Eye (tissue), 1 donor: ENCODE measurements around the gene AIMP1.
"Not testable (repeated sequence)": the region's sequence is repeated elsewhere in the genome, so short reads cannot be mapped to it uniquely, and the experiment has no call there.

Source experiments
- DNase-seq: peaks from one replicate; pipeline ENCODE4 v3.0.0-alpha.2; 2015

The AIMP1 gene

GRCh38 chr4:106355193-106355592 lies 38.8 kb downstream of the AIMP1 start:
- DNase-seq, result no peak

GRCh38 chr4:106358899-106359298 lies 42.5 kb downstream of the AIMP1 start:
- DNase-seq, result no peak

DNA sequence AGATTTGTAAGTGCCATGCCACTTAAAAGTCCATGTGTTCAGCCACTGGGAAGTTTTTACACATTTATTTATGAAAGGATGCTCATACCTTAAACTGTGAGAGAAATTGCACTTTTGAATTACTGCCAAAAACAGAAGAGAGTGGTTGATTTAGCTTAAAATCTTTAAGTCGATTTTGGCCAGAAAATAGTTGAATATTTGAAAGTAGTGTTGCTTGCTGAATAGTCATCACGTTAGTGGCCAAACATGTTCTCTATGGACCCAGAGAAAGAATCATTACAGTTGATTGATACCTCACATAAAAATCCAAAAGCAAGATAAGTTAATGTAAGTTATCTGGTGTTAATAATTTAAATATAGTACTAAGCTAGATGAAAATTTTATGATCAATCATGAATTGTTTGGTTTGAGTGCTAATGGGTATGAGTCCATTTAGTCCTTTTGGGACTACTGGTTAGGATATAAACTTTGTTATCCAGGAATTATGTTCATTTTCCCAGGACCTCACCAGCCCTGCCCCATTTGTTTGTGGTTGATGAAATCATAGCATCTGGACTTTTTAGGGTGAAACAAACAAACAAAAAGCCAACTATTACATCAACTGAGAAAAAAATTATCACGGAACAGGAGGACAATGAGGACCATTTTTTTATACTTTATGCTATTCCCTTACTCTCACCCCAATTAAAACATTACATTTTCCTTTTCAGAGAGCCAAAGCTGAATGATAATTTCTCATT lies 45.9 kb downstream of the AIMP1 start:
- DNase-seq, result no peak

- no peak for DNase-seq
Observed at GRCh38 chr4:106364282-106364681, 47.9 kb downstream of the AIMP1 start.

DNA sequence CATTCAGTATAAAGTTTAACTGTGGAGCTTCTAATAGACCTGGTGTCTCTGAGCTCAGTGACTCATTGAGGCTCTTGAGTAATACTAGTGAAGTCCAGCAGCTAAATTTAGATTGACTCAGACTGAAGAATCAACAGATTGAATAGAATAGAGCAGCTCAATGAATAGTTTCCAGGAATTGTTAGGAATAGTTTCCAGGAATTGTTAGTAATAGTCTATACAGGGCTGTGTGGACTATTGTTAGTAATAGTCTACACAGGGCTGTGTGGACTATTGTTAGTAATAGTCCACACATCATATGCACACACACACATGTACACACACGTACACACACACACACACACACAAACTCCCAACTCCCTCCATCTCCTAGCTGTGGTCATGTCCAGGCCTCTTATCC lies 49.3 kb downstream of the AIMP1 start:
- DNase-seq, result no peak

DNA sequence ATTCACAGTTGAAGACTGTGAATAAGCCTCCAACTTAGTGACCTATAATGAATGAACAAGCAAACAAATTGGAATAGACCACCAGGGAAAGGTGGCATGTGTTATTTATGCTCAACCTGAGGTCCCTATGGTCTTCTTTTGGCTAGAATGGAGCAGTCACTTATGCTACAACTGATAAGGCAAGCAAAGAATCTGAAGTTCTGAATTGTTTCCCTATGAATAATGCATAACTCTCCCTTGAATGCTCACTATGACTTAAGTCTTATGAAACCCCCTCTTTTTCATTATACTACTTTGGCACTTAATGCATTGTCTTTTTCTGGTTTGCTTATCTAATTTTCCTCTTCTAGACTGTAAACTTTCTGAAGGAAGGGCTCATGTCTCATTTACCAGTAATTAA lies 49.7 kb downstream of the AIMP1 start:
- DNase-seq, result no peak

GRCh38 chr4:106367072-106367471 lies 50.7 kb downstream of the AIMP1 start:
- no peak for DNase-seq

DNA sequence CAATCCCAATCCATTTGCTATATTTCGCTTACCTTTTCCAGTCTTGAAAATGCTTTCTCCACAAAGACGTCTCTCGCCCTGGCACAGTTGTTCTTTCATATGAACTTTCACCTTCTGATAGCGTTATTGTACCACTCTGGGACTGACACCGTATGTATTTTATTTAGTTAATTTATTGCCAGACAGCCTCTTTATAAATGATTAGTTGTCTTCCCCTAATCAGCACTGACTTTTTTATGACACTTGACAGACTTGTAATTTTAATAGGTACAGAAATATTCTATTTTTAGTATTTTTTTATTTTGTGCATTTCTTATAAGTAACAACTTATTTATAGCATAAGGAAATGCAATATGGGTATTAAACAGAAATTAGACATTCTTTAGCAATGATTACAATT lies 52.3 kb downstream of the AIMP1 start, which contains the start of gene GIMD1:
Gene GIMD1 (minus strand): TSS at position 101 of the 400 bp plus-strand sequence. CDS start 1,343 bp downstream, outside the sequence.
- DNase-seq, result no peak

- DNase-seq, result peak; percentile 83
Observed at GRCh38 chr4:106369456-106370060, 53.2 kb downstream of the AIMP1 start.

- no peak for DNase-seq
Observed at GRCh38 chr4:106370214-106370613, 53.9 kb downstream of the AIMP1 start.

DNA sequence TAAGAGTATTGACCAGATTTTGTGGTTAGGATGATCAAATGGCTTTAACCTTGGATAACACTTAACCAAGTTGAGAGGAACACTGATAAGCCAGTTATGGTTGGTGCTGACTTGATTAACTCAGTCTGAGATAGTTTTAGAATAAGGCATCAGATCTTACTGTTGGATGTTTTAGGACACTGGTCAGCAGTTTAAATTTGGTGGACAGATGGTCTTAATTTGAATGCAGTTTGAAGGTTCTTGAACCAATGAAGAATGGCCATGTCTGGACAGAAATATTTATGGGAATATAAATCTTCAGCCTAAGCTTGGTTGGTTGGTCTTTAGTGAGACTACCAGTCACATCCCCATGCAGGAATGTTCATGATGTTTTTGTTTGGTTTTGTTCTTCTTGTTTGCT lies 54.8 kb downstream of the AIMP1 start:
- no peak for DNase-seq

DNA sequence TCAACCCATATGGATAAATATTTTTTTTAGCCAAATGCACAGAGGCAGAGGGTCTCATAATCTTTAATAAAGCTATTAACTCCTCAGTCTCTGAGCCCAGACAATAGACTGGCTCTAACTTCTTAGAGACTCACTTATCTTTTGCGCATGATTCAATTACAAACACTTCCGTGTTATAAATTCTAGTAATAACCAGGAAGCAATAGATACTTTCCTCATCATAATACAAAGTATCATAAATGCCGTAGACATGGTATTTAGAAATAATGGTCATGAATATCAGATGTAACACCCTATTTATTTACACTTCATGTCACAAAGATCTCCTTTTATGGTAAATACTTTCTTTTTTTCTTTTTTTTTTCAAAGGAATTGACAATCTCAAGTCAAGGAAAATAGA lies 56.7 kb downstream of the AIMP1 start:
- no peak for DNase-seq

- no peak for DNase-seq
Observed at GRCh38 chr4:106380179-106380578, 63.8 kb downstream of the AIMP1 start.

DNA sequence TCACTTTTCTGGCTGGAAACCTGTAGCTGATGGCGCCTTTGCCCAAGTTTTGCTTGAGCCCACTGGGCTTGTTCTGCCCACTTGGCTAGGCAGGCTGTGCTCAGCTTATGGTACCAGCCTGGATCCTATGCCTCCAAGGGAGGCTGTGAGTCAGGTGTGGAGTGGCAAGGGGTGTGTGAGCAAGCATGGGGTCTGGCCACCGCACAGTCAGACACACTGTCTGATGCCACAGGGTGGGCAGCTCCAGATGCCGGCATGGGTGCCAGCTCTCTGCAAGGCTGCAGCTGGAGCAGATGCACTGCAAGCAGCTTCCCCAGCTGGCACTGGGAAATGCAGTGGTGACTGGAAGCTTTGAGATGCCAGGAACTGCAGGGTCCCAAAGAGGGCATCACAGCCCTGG lies 68.5 kb downstream of the AIMP1 start:
- DNase-seq, result no peak

DNA sequence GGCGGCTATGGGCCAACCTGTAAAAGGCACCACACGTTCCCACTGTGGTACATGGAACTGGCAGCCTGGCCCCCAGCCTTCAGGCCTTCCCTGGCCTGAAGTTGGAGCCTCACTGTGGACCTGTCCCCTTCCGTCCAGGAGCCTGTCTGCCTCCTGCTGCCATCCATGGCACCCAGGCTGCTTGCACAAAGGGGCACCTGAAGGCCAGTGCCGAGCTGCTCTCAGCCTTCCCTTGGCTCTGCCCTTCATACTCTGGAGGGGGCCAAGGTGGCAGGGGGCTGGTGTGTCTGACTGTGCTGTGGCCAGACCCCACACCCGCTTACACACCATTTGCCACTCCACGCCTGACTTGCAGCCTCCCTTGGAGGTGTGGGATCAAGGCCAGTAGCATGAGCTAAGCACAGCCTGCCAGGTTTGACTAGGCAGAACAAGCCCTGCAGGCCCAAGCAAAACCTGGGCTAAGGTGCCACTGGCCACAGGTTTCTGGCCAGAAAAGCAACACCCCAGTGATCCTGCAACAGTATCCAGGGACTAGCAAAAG lies 69.6 kb downstream of the AIMP1 start:
- no peak for DNase-seq

DNA sequence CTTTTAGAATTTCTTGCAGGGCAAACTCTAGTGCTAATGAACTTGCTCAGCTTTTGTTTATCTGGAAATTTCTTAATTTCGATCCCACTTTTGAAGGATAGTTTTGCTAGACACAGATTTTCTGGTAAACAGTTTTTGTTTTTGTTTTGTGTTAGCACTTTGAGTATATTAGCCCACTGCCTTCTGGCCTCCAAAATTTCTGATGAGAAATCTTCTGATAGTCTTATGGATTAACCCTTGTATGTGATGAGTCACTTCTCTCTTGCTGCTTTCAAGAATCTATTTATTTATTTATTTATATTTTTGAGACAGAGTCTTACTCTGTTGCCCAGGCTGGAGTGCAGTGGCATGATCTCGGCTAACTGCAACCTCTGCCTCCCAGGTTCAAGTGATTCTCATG lies 79.2 kb downstream of the AIMP1 start:
- no peak for DNase-seq

DNA sequence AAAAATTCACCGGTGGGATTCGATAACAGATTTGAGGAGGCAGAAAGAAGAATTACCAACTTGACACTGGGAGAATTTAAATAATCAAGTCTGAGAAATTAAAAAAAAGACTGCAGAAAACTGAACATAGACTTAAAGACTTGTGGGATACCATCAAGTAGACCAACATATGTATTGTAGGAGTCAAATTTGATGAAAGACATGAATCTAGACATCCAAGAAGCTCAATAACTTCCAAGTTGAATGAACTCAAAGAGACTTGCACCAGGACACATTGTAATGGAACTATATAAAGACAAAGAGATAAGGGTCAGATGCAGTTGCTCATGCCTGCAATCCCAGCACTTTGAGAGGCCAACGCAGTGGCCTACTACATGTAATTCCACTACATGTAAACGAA lies 82.5 kb downstream of the AIMP1 start:
- DNase-seq, result not testable (repeated sequence)
